Measurements from ENCODE around the gene SAA2. TPM values are rescaled to one million over a fixed set of nuclear protein-coding genes. Genes with fewer than 3 reads are reported as not detected.

Gene SAA2
- polyA plus RNA-seq, 1 donor (not counting 4 experiments of a cell fraction or from before 2014, with no cell fraction given): 1.2 TPM

DNA sequence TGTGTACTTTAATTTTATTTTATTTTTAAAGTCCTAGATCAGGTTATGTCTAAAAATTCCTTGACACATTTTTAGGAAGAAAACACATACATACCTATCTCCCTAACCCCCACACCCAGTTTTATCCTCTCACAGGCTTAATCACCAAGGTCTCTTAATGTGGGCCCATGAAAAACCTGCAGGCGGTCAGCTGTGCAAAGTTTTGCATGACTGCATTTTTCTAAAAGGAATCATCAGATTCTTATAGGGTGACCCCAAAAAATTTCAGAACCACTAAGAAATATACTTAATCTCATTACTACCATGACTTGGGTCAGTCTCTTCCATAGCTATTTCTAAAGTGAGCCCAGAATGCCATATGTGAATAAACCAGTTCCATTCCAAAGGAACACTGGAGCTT is 37.4 kb upstream of the SAA2 start:
- Histone ChIP-seq H3K9me1 (ENCODE audit: control insufficient read depth, extremely low read depth, insufficient read depth, low read length) (no peaks in the 10 kb centered on the region), H3K4me3 (ENCODE audit: control insufficient read depth in 2 of 3, extremely low read depth in 1 of 3, insufficient read depth in 2 of 3, low read depth in 1 of 3, low read length in 3 of 3) (no peak overlapping the region), H3K9me3 (ENCODE audit: control insufficient read depth, low read depth, low read length) (no peaks in the 10 kb centered on the region), H3K4me2 (ENCODE audit: control insufficient read depth, extremely low read depth, insufficient read depth, low read depth, low read length) (no peak overlapping the region), H4K20me1 (ENCODE audit: control insufficient read depth, extremely low read depth, insufficient read depth, low read length) (no peaks in the 10 kb centered on the region), H3K27me3 (ENCODE audit: control insufficient read depth, extremely low read depth, insufficient read depth, low read length) (no peaks in the 10 kb centered on the region), H3K27ac (ENCODE audit: control insufficient read depth, insufficient read depth, low read length) (no peak overlapping the region), H3K36me3 (ENCODE audit: control insufficient read depth in 2 of 2, extremely low read depth in 1 of 2, insufficient read depth in 2 of 2, low read length in 2 of 2) (peaks cover 31 to 33% of the 10 kb centered on the region in 2 experiments), H3K9ac (ENCODE audit: control insufficient read depth, extremely low read depth, insufficient read depth, low read length) (no peak overlapping the region), H2AFZ (ENCODE audit: control insufficient read depth, low read length) (no peak overlapping the region), H3K4me1 (ENCODE audit: control insufficient read depth, extremely low read depth, insufficient read depth, low read length) (no peaks in the 10 kb centered on the region), H3K79me2 (ENCODE audit: control insufficient read depth, insufficient read depth, low read length) (no peaks in the 10 kb centered on the region)
- dilution Hi-C loops (cut with MboI; ENCODE audit: extremely low pct_ligation_motif_present, low sequenced_read_pairs): no loop called here
- no peak for TF ChIP-seq EZH2 (IDR thresholded peaks at IDR 0.05; ENCODE audit: low read length)
- TF ChIP-seq, protein P1, sequence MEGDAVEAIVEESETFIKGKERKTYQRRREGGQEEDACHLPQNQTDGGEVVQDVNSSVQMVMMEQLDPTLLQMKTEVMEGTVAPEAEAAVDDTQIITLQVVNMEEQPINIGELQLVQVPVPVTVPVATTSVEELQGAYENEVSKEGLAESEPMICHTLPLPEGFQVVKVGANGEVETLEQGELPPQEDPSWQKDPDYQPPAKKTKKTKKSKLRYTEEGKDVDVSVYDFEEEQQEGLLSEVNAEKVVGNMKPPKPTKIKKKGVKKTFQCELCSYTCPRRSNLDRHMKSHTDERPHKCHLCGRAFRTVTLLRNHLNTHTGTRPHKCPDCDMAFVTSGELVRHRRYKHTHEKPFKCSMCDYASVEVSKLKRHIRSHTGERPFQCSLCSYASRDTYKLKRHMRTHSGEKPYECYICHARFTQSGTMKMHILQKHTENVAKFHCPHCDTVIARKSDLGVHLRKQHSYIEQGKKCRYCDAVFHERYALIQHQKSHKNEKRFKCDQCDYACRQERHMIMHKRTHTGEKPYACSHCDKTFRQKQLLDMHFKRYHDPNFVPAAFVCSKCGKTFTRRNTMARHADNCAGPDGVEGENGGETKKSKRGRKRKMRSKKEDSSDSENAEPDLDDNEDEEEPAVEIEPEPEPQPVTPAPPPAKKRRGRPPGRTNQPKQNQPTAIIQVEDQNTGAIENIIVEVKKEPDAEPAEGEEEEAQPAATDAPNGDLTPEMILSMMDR (optimal IDR thresholded peaks at IDR 0.05 in 1 of 3, IDR thresholded peaks at IDR 0.05 in 1 of 3, conservative IDR thresholded peaks at IDR 0.05 in 1 of 3; ENCODE audit: extremely low read depth in 1 of 3, insufficient read depth in 2 of 3, low read length in 3 of 3): no peak
- DNase-seq (ENCODE audit: low read depth, low spot score) (no peak), FAIRE-seq (no peak)

DNA sequence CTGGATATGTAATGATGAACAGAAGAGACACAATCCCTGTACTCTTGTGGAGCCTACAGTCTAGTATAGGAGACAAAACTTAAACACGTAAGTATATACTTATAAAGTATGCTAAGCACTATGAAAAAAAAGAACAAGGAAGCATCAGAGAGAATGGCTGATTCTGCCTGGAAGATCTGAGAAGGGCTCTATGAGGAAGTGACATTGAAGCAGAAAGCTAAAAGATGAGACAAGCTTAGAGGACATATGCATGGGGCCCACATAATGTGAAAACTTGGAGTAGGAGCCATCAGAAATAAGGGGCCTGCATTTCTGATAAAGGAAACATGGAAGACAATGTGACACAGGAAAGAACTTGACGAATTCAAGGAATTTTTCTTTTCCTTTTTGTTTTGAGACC is 34.2 kb upstream of the SAA2 start:
- Histone ChIP-seq H3K4me3 (ENCODE audit: control insufficient read depth in 2 of 3, extremely low read depth in 1 of 3, insufficient read depth in 2 of 3, low read depth in 1 of 3, low read length in 3 of 3) (no peak overlapping the region), H3K79me2 (ENCODE audit: control insufficient read depth, insufficient read depth, low read length) (no peaks in the 10 kb centered on the region), H3K27ac (ENCODE audit: control insufficient read depth, insufficient read depth, low read length) (no peak overlapping the region), H3K4me2 (ENCODE audit: control insufficient read depth, extremely low read depth, insufficient read depth, low read depth, low read length) (no peak overlapping the region), H3K9me3 (ENCODE audit: control insufficient read depth, low read depth, low read length) (no peaks in the 10 kb centered on the region), H2AFZ (ENCODE audit: control insufficient read depth, low read length) (no peak overlapping the region), H3K36me3 (ENCODE audit: control insufficient read depth in 2 of 2, extremely low read depth in 1 of 2, insufficient read depth in 2 of 2, low read length in 2 of 2) (peaks cover 27 to 31% of the 10 kb centered on the region in 2 experiments), H4K20me1 (ENCODE audit: control insufficient read depth, extremely low read depth, insufficient read depth, low read length) (no peaks in the 10 kb centered on the region), H3K9me1 (ENCODE audit: control insufficient read depth, extremely low read depth, insufficient read depth, low read length) (no peaks in the 10 kb centered on the region), H3K4me1 (ENCODE audit: control insufficient read depth, extremely low read depth, insufficient read depth, low read length) (no peaks in the 10 kb centered on the region), H3K9ac (ENCODE audit: control insufficient read depth, extremely low read depth, insufficient read depth, low read length) (no peak overlapping the region), H3K27me3 (ENCODE audit: control insufficient read depth, extremely low read depth, insufficient read depth, low read length) (no peaks in the 10 kb centered on the region)
- DNase-seq (ENCODE audit: low read depth, low spot score) (no peak), FAIRE-seq (no peak)
- TF ChIP-seq EZH2 (IDR thresholded peaks at IDR 0.05; ENCODE audit: low read length): no peak
- TF ChIP-seq, protein P1 (optimal IDR thresholded peaks at IDR 0.05 in 1 of 3, IDR thresholded peaks at IDR 0.05 in 1 of 3, conservative IDR thresholded peaks at IDR 0.05 in 1 of 3; ENCODE audit: extremely low read depth in 1 of 3, insufficient read depth in 2 of 3, low read length in 3 of 3): no peak
- dilution Hi-C loops (cut with MboI; ENCODE audit: extremely low pct_ligation_motif_present, low sequenced_read_pairs): no loop called here
